ENCODE data around the gene ITGA2. TPM values are rescaled to one million over a fixed set of nuclear protein-coding genes. Genes with fewer than 3 reads are reported as not detected.

The ITGA2 gene
- total RNA-seq, 1 experiment from 2014 or later, result not detected

GRCh38 chr5:52985306-52985705 lies 3.8 kb upstream of the ITGA2 start:
- no peak for DNase-seq (ENCODE audit: low spot score)
- in situ Hi-C loops (cut with HindIII; ENCODE audit: low sequenced_read_pairs), result no loop called here

- no peak for DNase-seq (ENCODE audit: low spot score)
Measured at GRCh38 chr5:52987711-52988331, 1.3 kb upstream of the ITGA2 start.

GRCh38 chr5:52988335-52989024 lies 672 bp upstream of the ITGA2 start:
- in situ Hi-C loops (cut with HindIII; ENCODE audit: low sequenced_read_pairs), result no loop called here
- DNase-seq (ENCODE audit: low spot score), result no peak

More at GRCh38 chr5:52987711-52988331, 1.3 kb upstream of the ITGA2 start:
- in situ Hi-C loops (cut with HindIII; ENCODE audit: low sequenced_read_pairs), result no loop called here

- no peak for DNase-seq (ENCODE audit: low spot score)
- in situ Hi-C loops (cut with HindIII; ENCODE audit: low sequenced_read_pairs), result loop anchor here (5.0 kb wide), 1 partner anchor 38 kb away; no protein-coding TSS in a partner anchor
Measured at GRCh38 chr5:52989781-52990527, 802 bp downstream of the ITGA2 start.

GRCh38 chr5:52990528-52990925 lies 1.4 kb downstream of the ITGA2 start:
- in situ Hi-C loops (cut with HindIII; ENCODE audit: low sequenced_read_pairs), result loop anchor here (5.0 kb wide), 1 partner anchor 38 kb away; no protein-coding TSS in a partner anchor

GRCh38 chr5:52993367-52993766 lies 4.2 kb downstream of the ITGA2 start:
- in situ Hi-C loops (cut with HindIII; ENCODE audit: low sequenced_read_pairs), result loop anchor here (5.0 kb wide), 1 partner anchor 41 kb away; no protein-coding TSS in a partner anchor

More at GRCh38 chr5:52990528-52990925, 1.4 kb downstream of the ITGA2 start:
- no peak for DNase-seq (ENCODE audit: low spot score)

GRCh38 chr5:52994266-52994665 lies 5.1 kb downstream of the ITGA2 start:
- in situ Hi-C loops (cut with HindIII; ENCODE audit: low sequenced_read_pairs), result loop anchor here (5.0 kb wide), 1 partner anchor 42 kb away; no protein-coding TSS in a partner anchor
- DNase-seq (ENCODE audit: low spot score), result no peak

More at GRCh38 chr5:52993367-52993766, 4.2 kb downstream of the ITGA2 start:
- DNase-seq (ENCODE audit: low spot score), result no peak

GRCh38 chr5:52995095-52995494 lies 5.9 kb downstream of the ITGA2 start:
- in situ Hi-C loops (cut with HindIII; ENCODE audit: low sequenced_read_pairs), result no loop called here
- DNase-seq (ENCODE audit: low spot score), result no peak

- DNase-seq (ENCODE audit: low spot score), result no peak
- in situ Hi-C loops (cut with HindIII; ENCODE audit: low sequenced_read_pairs), result no loop called here
Measured at GRCh38 chr5:52995914-52996313, 6.8 kb downstream of the ITGA2 start.

GRCh38 chr5:52996979-52997378 lies 7.8 kb downstream of the ITGA2 start:
- in situ Hi-C loops (cut with HindIII; ENCODE audit: low sequenced_read_pairs), result no loop called here
- no peak for DNase-seq (ENCODE audit: low spot score)

- in situ Hi-C loops (cut with HindIII; ENCODE audit: low sequenced_read_pairs), result no loop called here
Measured at GRCh38 chr5:52997424-52997823, 8.3 kb downstream of the ITGA2 start.

GRCh38 chr5:52998552-52999313 lies 9.6 kb downstream of the ITGA2 start:
- in situ Hi-C loops (cut with HindIII; ENCODE audit: low sequenced_read_pairs), result no loop called here
- no peak for DNase-seq (ENCODE audit: low spot score)

More at GRCh38 chr5:52997424-52997823, 8.3 kb downstream of the ITGA2 start:
- DNase-seq (ENCODE audit: low spot score), result peak; percentile 11

GRCh38 chr5:52999344-52999949 lies 10.3 kb downstream of the ITGA2 start:
- in situ Hi-C loops (cut with HindIII; ENCODE audit: low sequenced_read_pairs), result no loop called here
- no peak for DNase-seq (ENCODE audit: low spot score)

- in situ Hi-C loops (cut with HindIII; ENCODE audit: low sequenced_read_pairs), result no loop called here
Measured at GRCh38 chr5:53001541-53001940, 12.4 kb downstream of the ITGA2 start.

GRCh38 chr5:53002491-53002890 lies 13.3 kb downstream of the ITGA2 start:
- DNase-seq (ENCODE audit: low spot score), result no peak
- in situ Hi-C loops (cut with HindIII; ENCODE audit: low sequenced_read_pairs), result no loop called here

More at GRCh38 chr5:53001541-53001940, 12.4 kb downstream of the ITGA2 start:
- DNase-seq (ENCODE audit: low spot score), result no peak

GRCh38 chr5:53003144-53003543 lies 14.0 kb downstream of the ITGA2 start:
- in situ Hi-C loops (cut with HindIII; ENCODE audit: low sequenced_read_pairs), result no loop called here
- DNase-seq (ENCODE audit: low spot score), result no peak

- DNase-seq (ENCODE audit: low spot score), result no peak
- in situ Hi-C loops (cut with HindIII; ENCODE audit: low sequenced_read_pairs), result no loop called here
Measured at GRCh38 chr5:53006911-53007890, 18.0 kb downstream of the ITGA2 start.

- DNase-seq (ENCODE audit: low spot score), result no peak
- in situ Hi-C loops (cut with HindIII; ENCODE audit: low sequenced_read_pairs), result no loop called here
Measured at GRCh38 chr5:53008751-53009150, 19.6 kb downstream of the ITGA2 start.

All from G401 (cell line).